HepG2 (cell line): ENCODE data around the gene CDK7. TPM values are rescaled to one million over a fixed set of nuclear protein-coding genes. Genes with fewer than 3 reads are reported as not detected.
A peak's percentile ranks its signal among the peaks of the same experiment; 100 is the strongest.

Experiments
- ATF1 ChIP-seq: IDR thresholded peaks from 2 replicates; pipeline ENCODE4 v1.6.1; 2016; ENCODE audit warnings: mild to moderate bottlenecking, control low read depth
- FOXM1 ChIP-seq: sonication (generic); formaldehyde crosslinking; IDR thresholded peaks from 2 replicates; pipeline ENCODE4 v1.5.0; 2020; ENCODE audit warnings: missing genetic modification reagents
- HDAC2 ChIP-seq: sonication (generic); formaldehyde crosslinking; IDR thresholded peaks from 2 replicates; pipeline ENCODE4 v1.4.0; 2020; ENCODE audit warnings: missing genetic modification reagents
- HIVEP1 ChIP-seq: sonication (generic); formaldehyde crosslinking; IDR thresholded peaks from 2 replicates; pipeline ENCODE4 v1.4.0; 2020; ENCODE audit warnings: mild to moderate bottlenecking, missing genetic modification reagents
- KAT2B ChIP-seq: fragments of 150-350 bp; IDR thresholded peaks from 2 replicates; pipeline ENCODE4 v1.6.1; 2014; ENCODE audit warnings: low read depth, low read length, borderline replicate concordance
- MYNN ChIP-seq: sonication (generic); formaldehyde crosslinking; IDR thresholded peaks from 2 replicates; pipeline ENCODE4 v1.4.0; 2020; ENCODE audit warnings: mild to moderate bottlenecking, low read depth, missing genetic modification reagents
- RAD21 ChIP-seq: fragments of 450-650 bp; formaldehyde crosslinking; IDR thresholded peaks from 2 replicates; pipeline ENCODE4 v1.5.0; 2020; ENCODE audit warnings: mild to moderate bottlenecking
- RFX3 ChIP-seq: IDR thresholded peaks from 2 replicates; pipeline ENCODE4 v1.6.1; 2016; ENCODE audit warnings: missing biosample characterization, missing genetic modification reagents
- SALL1 ChIP-seq: sonication (generic); formaldehyde crosslinking; IDR thresholded peaks from 2 replicates; pipeline ENCODE4 v1.8.0; 2022; ENCODE audit warnings: mild to moderate bottlenecking, missing genetic modification reagents
- SNAI1 ChIP-seq: sonication (generic); formaldehyde crosslinking; IDR thresholded peaks from 2 replicates; pipeline ENCODE4 v1.5.0; 2020; ENCODE audit warnings: mild to moderate bottlenecking, missing genetic modification reagents, borderline replicate concordance
- SP5 ChIP-seq: IDR thresholded peaks from 2 replicates; pipeline ENCODE4 v1.6.1; 2016; ENCODE audit warnings: low read depth, borderline replicate concordance
- ZNF180 ChIP-seq: sonication (generic); formaldehyde crosslinking; IDR thresholded peaks from 2 replicates; pipeline ENCODE4 v1.4.0; 2020; ENCODE audit warnings: low read depth, missing genetic modification reagents, borderline replicate concordance
- ZNF30 ChIP-seq: sonication (generic); formaldehyde crosslinking; IDR thresholded peaks from 2 replicates; pipeline ENCODE4 v1.5.0; 2020; ENCODE audit warnings: mild to moderate bottlenecking, missing genetic modification reagents
- ZNF484 ChIP-seq: sonication (generic); formaldehyde crosslinking; IDR thresholded peaks from 2 replicates; pipeline ENCODE4 v1.5.1; 2020; ENCODE audit warnings: mild to moderate bottlenecking, low read depth, missing genetic modification reagents, borderline replicate concordance
- ZNF644 ChIP-seq: IDR thresholded peaks from 2 replicates; pipeline ENCODE4 v1.6.1; 2016; ENCODE audit warnings: low read depth
- ZNF670 ChIP-seq: sonication (generic); formaldehyde crosslinking; IDR thresholded peaks from 2 replicates; pipeline ENCODE4 v1.8.0; 2022; ENCODE audit warnings: mild to moderate bottlenecking, missing genetic modification reagents, borderline replicate concordance
- ZNF839 ChIP-seq: sonication (generic); formaldehyde crosslinking; IDR thresholded peaks from 2 replicates; pipeline ENCODE4 v1.4.0; 2020; ENCODE audit warnings: missing genetic modification reagents, mild to moderate bottlenecking, borderline replicate concordance
- ZSCAN12 ChIP-seq: sonication (generic); formaldehyde crosslinking; IDR thresholded peaks from 2 replicates; pipeline ENCODE4 v1.9.0; 2021; ENCODE audit warnings: mild to moderate bottlenecking, missing genetic modification reagents
- polyA plus RNA-seq, 8 experiments: library from polyadenylated mRNA; depleted of rRNA in 3 of 8; stranded (reverse) in 7 of 8; unstranded in 1 of 8; fragments of >200 nt; fragmentation: Illumina TruSeq in 4 of 8; extraction: Trizol in 4 of 8; gene quantifications; 2 replicates each; pipeline versions ENCODE4 v1.2.1 to v1.2.3, GENCODE V29; 2011 to 2016; ENCODE audit warnings: low read depth in 4 of 8, missing spikeins in 1 of 8, mixed read lengths in 1 of 8; ENCODE audit not compliant: insufficient read depth in 1 of 8
- total RNA-seq, 5 experiments: library from RNA; depleted of rRNA; stranded (reverse); fragments of >200 nt; fragmentation: Illumina TruSeq; extraction: Trizol; gene quantifications; 2 replicates each; pipeline ENCODE4 v1.2.3, GENCODE V29; 2016; ENCODE audit warnings: low read depth in 1 of 5
- TF ChIP-seq, protein P1 (sequence below): sonication (generic); formaldehyde crosslinking; IDR thresholded peaks from 2 replicates; pipeline ENCODE4 v1.4.0; 2020; ENCODE audit warnings: missing genetic modification reagents
- TF ChIP-seq, protein P2 (sequence below): sonication (generic); formaldehyde crosslinking; IDR thresholded peaks from 2 replicates; pipeline ENCODE4 v1.5.1; 2020; ENCODE audit warnings: mild to moderate bottlenecking, missing genetic modification reagents, moderate library complexity
- TF ChIP-seq, protein P3 (sequence below): sonication (generic); formaldehyde crosslinking; IDR thresholded peaks from 2 replicates; pipeline ENCODE4 v1.8.1; 2023; ENCODE audit warnings: mild to moderate bottlenecking, inconsistent platforms, moderate library complexity, missing genetic modification reagents, borderline replicate concordance
- TF ChIP-seq, protein P4 (sequence below): sonication (generic); formaldehyde crosslinking; IDR thresholded peaks from 2 replicates; pipeline ENCODE4 v1.4.0; 2020; ENCODE audit warnings: missing genetic modification reagents

The CDK7 gene
- total and polyA plus RNA-seq, 2 of the 13 experiments (the other 11 are each of a cell fraction or from before 2014, with no cell fraction given), result 41.2 to 54.9 TPM

DNA sequence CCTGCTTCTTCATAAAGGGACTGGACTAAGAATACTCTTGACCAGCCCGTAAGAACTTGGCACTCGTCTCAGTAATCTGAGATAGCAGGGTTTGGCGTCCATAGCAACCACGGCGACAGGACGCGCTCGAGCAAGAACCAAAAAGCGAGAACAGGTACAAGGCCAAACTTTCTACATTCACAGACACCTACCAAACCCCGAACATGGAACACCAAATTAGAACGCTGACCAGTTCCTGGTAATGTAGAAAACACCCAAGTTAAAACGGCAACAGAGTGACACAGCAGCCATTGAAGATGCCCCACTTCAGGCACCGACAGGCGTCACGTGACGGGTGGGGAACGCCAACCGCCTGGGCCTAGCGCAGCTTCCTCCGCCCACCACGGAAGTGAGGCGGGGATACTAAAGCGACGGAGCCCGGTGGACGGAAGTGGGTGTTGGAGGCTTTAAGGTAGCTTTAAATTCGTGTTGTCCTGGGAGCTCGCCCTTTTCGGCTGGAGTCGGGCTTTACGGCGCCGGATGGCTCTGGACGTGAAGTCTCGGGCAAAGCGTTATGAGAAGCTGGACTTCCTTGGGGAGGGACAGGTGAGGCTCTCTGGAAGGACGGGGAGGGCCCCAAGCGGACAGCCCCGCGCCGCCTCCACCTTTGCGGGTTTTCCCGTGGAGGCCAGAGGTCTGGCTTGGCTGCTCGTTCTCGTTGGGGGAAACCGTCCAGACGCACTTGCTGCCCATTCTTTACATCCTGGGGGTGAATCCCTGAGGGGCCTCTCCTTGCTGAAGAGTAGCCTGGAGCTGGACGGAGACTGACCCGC is at the start of gene CDK7 (continued):
- TF ChIP-seq ZNF484 (CRISPR knock-in tag) (no peak), SNAI1 (CRISPR knock-in tag) (no peak; the same call in 1 of the 2 replicates), RFX3 (peak; percentile 76), SALL1 (peak; percentile 77), ZNF180 (no peak), MYNN (peak; percentile 72; the same call in 1 of the 2 replicates), FOXM1 (CRISPR knock-in tag) (no peak), RAD21 (CRISPR knock-in tag) (peak; percentile 31), ZNF30 (CRISPR knock-in tag) (no peak), ATF1 (CRISPR knock-in tag) (peak; percentile 17; the same call in 1 of the 2 replicates), HIVEP1 (CRISPR knock-in tag) (peak; percentile 81; the same call in 1 of the 2 replicates), ZNF670 (no peak), KAT2B (no peak), ZSCAN12 (CRISPR knock-in tag) (no peak), ZNF644 (CRISPR knock-in tag) (0 out of 2 replicates have a peak, but pooled peaks have one; percentile 10), HDAC2 (CRISPR knock-in tag) (peak; percentile 71; the same call in 1 of the 2 replicates), ZNF839 (0 out of 2 replicates have a peak, but pooled peaks have one; percentile 60), SP5 (CRISPR knock-in tag) (peak; percentile 77)
- TF ChIP-seq, protein P1, sequence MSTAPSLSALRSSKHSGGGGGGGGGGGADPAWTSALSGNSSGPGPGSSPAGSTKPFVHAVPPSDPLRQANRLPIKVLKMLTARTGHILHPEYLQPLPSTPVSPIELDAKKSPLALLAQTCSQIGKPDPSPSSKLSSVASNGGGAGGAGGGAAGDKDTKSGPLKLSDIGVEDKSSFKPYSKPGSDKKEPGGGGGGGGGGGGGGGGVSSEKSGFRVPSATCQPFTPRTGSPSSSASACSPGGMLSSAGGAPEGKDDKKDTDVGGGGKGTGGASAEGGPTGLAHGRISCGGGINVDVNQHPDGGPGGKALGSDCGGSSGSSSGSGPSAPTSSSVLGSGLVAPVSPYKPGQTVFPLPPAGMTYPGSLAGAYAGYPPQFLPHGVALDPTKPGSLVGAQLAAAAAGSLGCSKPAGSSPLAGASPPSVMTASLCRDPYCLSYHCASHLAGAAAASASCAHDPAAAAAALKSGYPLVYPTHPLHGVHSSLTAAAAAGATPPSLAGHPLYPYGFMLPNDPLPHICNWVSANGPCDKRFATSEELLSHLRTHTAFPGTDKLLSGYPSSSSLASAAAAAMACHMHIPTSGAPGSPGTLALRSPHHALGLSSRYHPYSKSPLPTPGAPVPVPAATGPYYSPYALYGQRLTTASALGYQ (CRISPR knock-in tag), result no peak
- TF ChIP-seq, protein P2, sequence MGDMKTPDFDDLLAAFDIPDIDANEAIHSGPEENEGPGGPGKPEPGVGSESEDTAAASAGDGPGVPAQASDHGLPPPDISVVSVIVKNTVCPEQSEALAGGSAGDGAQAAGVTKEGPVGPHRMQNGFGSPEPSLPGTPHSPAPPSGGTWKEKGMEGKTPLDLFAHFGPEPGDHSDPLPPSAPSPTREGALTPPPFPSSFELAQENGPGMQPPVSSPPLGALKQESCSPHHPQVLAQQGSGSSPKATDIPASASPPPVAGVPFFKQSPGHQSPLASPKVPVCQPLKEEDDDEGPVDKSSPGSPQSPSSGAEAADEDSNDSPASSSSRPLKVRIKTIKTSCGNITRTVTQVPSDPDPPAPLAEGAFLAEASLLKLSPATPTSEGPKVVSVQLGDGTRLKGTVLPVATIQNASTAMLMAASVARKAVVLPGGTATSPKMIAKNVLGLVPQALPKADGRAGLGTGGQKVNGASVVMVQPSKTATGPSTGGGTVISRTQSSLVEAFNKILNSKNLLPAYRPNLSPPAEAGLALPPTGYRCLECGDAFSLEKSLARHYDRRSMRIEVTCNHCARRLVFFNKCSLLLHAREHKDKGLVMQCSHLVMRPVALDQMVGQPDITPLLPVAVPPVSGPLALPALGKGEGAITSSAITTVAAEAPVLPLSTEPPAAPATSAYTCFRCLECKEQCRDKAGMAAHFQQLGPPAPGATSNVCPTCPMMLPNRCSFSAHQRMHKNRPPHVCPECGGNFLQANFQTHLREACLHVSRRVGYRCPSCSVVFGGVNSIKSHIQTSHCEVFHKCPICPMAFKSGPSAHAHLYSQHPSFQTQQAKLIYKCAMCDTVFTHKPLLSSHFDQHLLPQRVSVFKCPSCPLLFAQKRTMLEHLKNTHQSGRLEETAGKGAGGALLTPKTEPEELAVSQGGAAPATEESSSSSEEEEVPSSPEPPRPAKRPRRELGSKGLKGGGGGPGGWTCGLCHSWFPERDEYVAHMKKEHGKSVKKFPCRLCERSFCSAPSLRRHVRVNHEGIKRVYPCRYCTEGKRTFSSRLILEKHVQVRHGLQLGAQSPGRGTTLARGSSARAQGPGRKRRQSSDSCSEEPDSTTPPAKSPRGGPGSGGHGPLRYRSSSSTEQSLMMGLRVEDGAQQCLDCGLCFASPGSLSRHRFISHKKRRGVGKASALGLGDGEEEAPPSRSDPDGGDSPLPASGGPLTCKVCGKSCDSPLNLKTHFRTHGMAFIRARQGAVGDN (CRISPR knock-in tag), result peak; percentile 81
- TF ChIP-seq, protein P3, sequence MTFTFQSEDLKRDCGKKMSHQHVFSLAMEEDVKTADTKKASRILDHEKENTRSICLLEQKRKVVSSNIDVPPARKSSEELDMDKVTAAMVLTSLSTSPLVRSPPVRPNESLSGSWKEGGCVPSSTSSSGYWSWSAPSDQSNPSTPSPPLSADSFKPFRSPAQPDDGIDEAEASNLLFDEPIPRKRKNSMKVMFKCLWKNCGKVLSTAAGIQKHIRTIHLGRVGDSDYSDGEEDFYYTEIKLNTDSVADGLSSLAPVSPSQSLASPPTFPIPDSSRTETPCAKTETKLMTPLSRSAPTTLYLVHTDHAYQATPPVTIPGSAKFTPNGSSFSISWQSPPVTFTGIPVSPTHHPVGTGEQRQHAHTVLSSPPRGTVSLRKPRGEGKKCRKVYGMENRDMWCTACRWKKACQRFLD, result no peak; the same call in 1 of the 2 replicates
- TF ChIP-seq, protein P4, sequence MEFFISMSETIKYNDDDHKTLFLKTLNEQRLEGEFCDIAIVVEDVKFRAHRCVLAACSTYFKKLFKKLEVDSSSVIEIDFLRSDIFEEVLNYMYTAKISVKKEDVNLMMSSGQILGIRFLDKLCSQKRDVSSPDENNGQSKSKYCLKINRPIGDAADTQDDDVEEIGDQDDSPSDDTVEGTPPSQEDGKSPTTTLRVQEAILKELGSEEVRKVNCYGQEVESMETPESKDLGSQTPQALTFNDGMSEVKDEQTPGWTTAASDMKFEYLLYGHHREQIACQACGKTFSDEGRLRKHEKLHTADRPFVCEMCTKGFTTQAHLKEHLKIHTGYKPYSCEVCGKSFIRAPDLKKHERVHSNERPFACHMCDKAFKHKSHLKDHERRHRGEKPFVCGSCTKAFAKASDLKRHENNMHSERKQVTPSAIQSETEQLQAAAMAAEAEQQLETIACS (CRISPR knock-in tag), result no peak
